ENCODE data around the gene SMAP1. TPM values are rescaled to one million over a fixed set of nuclear protein-coding genes. Genes with fewer than 3 reads are reported as not detected.

SMAP1 gene
- total RNA-seq, 1 experiment from 2014 or later, result 3.5 TPM

DNA sequence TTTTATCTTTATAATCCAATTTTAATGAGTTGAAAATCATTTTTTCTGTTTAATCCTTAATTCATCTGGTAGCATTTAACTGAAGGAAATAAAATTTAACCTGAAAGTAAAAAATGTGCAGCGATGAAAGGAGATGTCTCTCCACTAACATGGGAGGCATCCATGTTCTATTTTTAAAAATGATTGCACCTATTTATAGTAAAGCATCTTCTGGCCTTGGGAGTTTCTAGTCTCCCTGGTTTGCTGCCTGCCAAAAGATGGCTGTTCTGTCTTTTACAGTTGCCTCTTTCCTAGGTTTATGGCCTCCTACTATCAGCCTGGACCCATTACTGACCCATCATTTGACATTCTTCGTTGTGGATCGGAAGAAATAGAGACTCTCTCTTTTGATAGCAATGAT lies 146.2 kb downstream of the SMAP1 start (continued):
- TF ChIP-seq, protein P1, sequence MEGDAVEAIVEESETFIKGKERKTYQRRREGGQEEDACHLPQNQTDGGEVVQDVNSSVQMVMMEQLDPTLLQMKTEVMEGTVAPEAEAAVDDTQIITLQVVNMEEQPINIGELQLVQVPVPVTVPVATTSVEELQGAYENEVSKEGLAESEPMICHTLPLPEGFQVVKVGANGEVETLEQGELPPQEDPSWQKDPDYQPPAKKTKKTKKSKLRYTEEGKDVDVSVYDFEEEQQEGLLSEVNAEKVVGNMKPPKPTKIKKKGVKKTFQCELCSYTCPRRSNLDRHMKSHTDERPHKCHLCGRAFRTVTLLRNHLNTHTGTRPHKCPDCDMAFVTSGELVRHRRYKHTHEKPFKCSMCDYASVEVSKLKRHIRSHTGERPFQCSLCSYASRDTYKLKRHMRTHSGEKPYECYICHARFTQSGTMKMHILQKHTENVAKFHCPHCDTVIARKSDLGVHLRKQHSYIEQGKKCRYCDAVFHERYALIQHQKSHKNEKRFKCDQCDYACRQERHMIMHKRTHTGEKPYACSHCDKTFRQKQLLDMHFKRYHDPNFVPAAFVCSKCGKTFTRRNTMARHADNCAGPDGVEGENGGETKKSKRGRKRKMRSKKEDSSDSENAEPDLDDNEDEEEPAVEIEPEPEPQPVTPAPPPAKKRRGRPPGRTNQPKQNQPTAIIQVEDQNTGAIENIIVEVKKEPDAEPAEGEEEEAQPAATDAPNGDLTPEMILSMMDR (IDR thresholded peaks at IDR 0.05 in 2 of 3, conservative IDR thresholded peaks at IDR 0.05 in 1 of 3; ENCODE audit: borderline replicate concordance in 1 of 3, insufficient read depth in 1 of 3, low read depth in 2 of 3, low read length in 2 of 3), result no peak
- TF ChIP-seq FOSL1 (IDR thresholded peaks at IDR 0.05; ENCODE audit: low read depth), result no peak

DNA sequence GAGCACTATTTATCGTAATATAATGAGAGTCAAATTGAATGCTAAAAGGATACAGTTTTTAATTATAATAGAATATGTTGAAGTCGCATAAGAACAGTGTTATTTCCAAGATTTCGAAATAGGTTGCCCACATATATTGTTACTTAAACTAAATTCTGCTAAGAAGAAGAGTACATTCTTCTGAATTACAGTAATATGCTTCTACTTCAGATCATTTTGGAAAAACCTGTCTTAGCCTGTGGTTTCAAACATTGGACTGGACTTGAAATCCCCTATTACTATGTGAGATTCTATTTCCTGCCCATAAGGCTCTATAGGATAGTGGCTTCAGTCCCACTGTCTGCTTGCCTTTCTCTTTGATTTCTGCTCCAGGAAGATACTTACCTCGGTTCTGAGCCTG lies 152.0 kb downstream of the SMAP1 start:
- Histone ChIP-seq H3K27ac (ENCODE audit: low read depth, low read length) (no peak overlapping the region), H3K27me3 (ENCODE audit: insufficient read depth, low read length) (no peaks in the 10 kb centered on the region), H3K79me2 (ENCODE audit: insufficient read depth, low read length) (no peaks in the 10 kb centered on the region), H3K36me3 (ENCODE audit: control insufficient read depth in 1 of 2, insufficient read depth in 2 of 2, low read length in 2 of 2) (no peaks in the 10 kb centered on the region), H2AFZ (ENCODE audit: low read depth, low read length, poor library complexity, severe bottlenecking) (no peak overlapping the region), H4K20me1 (ENCODE audit: insufficient read depth) (no peaks in the 10 kb centered on the region), H3K9me2 (ENCODE audit: insufficient read depth) (no peaks in the 10 kb centered on the region), H3K4me2 (ENCODE audit: low read length) (no peak overlapping the region), H3K9me3 (ENCODE audit: control insufficient read depth in 1 of 2, insufficient read depth in 1 of 2, low read depth in 1 of 2, low read length in 2 of 2) (no peaks in the 10 kb centered on the region), H3K9ac (ENCODE audit: low read length) (no peak overlapping the region), H3K4me3 (replicated peaks in 1 of 2; ENCODE audit: low read depth in 1 of 2, low read length in 2 of 2) (no peak overlapping the region), H3K4me1 (ENCODE audit: control insufficient read depth in 1 of 2, insufficient read depth in 2 of 2, low read length in 2 of 2) (no peaks in the 10 kb centered on the region)
- BruUV-seq (replicated peaks), result no TSS peak
- POLR2A ChIA-PET, result no interaction called here
- RAD21 ChIA-PET (ENCODE audit: low non-redundant PET in 1 of 2, low total read pairs in 2 of 2, uncharacterized antibody in 2 of 2, unreplicated experiment in 2 of 2), result no interaction called here
- DNase-seq (ENCODE audit: low read depth, low spot score), result no peak
- ATAC-seq, result no peak
- intact Hi-C loops (cut with micrococcal nuclease), result no loop called here
- no peak for TF ChIP-seq TCF7L2 (IDR thresholded peaks at IDR 0.05; ENCODE audit: borderline replicate concordance, extremely low read depth, insufficient read depth, insufficient read length)
- no peak for TF ChIP-seq POLR2A (IDR thresholded peaks at IDR 0.05; ENCODE audit: borderline replicate concordance, extremely low read depth, insufficient read depth, insufficient read length)
- TF ChIP-seq, protein P1 (IDR thresholded peaks at IDR 0.05 in 2 of 3, conservative IDR thresholded peaks at IDR 0.05 in 1 of 3; ENCODE audit: borderline replicate concordance in 1 of 3, insufficient read depth in 1 of 3, low read depth in 2 of 3, low read length in 2 of 3), result no peak
- TF ChIP-seq ZFX (IDR thresholded peaks at IDR 0.05), result no peak
- no peak for TF ChIP-seq FOSL1 (IDR thresholded peaks at IDR 0.05; ENCODE audit: low read depth)
- TF ChIP-seq EZH2phosphoT487 (IDR thresholded peaks at IDR 0.05; ENCODE audit: borderline replicate concordance), result no peak
- TF ChIP-seq EGR1 (IDR thresholded peaks at IDR 0.05; ENCODE audit: low read depth), result no peak
- TF ChIP-seq SP1 (IDR thresholded peaks at IDR 0.05; ENCODE audit: low read depth), result no peak
- TF ChIP-seq YY1 (IDR thresholded peaks at IDR 0.05; ENCODE audit: extremely low read depth, insufficient replicate concordance, low read depth, low read length), result no peak
- TF ChIP-seq, protein P2, sequence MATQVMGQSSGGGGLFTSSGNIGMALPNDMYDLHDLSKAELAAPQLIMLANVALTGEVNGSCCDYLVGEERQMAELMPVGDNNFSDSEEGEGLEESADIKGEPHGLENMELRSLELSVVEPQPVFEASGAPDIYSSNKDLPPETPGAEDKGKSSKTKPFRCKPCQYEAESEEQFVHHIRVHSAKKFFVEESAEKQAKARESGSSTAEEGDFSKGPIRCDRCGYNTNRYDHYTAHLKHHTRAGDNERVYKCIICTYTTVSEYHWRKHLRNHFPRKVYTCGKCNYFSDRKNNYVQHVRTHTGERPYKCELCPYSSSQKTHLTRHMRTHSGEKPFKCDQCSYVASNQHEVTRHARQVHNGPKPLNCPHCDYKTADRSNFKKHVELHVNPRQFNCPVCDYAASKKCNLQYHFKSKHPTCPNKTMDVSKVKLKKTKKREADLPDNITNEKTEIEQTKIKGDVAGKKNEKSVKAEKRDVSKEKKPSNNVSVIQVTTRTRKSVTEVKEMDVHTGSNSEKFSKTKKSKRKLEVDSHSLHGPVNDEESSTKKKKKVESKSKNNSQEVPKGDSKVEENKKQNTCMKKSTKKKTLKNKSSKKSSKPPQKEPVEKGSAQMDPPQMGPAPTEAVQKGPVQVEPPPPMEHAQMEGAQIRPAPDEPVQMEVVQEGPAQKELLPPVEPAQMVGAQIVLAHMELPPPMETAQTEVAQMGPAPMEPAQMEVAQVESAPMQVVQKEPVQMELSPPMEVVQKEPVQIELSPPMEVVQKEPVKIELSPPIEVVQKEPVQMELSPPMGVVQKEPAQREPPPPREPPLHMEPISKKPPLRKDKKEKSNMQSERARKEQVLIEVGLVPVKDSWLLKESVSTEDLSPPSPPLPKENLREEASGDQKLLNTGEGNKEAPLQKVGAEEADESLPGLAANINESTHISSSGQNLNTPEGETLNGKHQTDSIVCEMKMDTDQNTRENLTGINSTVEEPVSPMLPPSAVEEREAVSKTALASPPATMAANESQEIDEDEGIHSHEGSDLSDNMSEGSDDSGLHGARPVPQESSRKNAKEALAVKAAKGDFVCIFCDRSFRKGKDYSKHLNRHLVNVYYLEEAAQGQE (IDR thresholded peaks at IDR 0.05; ENCODE audit: low read depth), result no peak
- TF ChIP-seq, protein P3, sequence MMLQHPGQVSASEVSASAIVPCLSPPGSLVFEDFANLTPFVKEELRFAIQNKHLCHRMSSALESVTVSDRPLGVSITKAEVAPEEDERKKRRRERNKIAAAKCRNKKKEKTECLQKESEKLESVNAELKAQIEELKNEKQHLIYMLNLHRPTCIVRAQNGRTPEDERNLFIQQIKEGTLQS (IDR thresholded peaks at IDR 0.05), result no peak
- TF ChIP-seq ELF1 (IDR thresholded peaks at IDR 0.05; ENCODE audit: borderline replicate concordance, low read depth), result no peak
- TF ChIP-seq, protein P4, sequence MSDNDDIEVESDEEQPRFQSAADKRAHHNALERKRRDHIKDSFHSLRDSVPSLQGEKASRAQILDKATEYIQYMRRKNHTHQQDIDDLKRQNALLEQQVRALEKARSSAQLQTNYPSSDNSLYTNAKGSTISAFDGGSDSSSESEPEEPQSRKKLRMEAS (IDR thresholded peaks at IDR 0.05), result no peak
- no peak for TF ChIP-seq ZNF274 (IDR thresholded peaks at IDR 0.05; ENCODE audit: low read depth, low read length)
- CTCF ChIA-PET, result no interaction called here
